ENCODE results near the gene ST3GAL2.

GRCh38 chr16:70437582-70438557, 1.0 kb downstream of the ST3GAL2 start:
- TF ChIP-seq CTCF (IDR thresholded peaks at IDR 0.05; ENCODE audit: low read depth, low read length) (no peak), EZH2phosphoT487 (IDR thresholded peaks at IDR 0.05; ENCODE audit: low read depth) (no peak)
